Mucosa of descending colon (tissue), 3 donors: ENCODE data around the gene TFB2M. TPM values are rescaled to one million over a fixed set of nuclear protein-coding genes. Genes with fewer than 3 reads are reported as not detected.

ENCODE experiments used
- ATAC-seq: fragments of 200-7000 bp; cut with Tn5 transposase; one replicate; pipeline ENCODE4 v1.9.1; 2020; ENCODE audit warnings: mild to moderate bottlenecking, moderate library complexity
- DNase-seq, 3 donors: peaks; one replicate each; pipeline ENCODE4 v3.0.0-alpha.2; 2020
- H3K36me3 ChIP-seq: fragments of 200-600 bp; one replicate; pipeline ENCODE4 v1.8.0; 2021; ENCODE audit warnings: low read depth, mild to moderate bottlenecking
- H3K4me1 ChIP-seq: fragments of 200-600 bp; one replicate; pipeline ENCODE4 v1.8.0; 2021; ENCODE audit warnings: low read depth, mild to moderate bottlenecking
- H3K4me3 ChIP-seq: fragments of 200-600 bp; one replicate; pipeline ENCODE4 v1.8.0; 2021; ENCODE audit warnings: mild to moderate bottlenecking
- H3K9me3 ChIP-seq: fragments of 200-600 bp; one replicate; pipeline ENCODE4 v1.8.0; 2021; ENCODE audit warnings: mild to moderate bottlenecking
- CTCF ChIP-seq: fragments of 200-600 bp; IDR thresholded peaks from one replicate; pipeline ENCODE4 v1.8.0; 2022; ENCODE audit warnings: antibody characterized with exemption, mild to moderate bottlenecking
- intact Hi-C, 2 donors: fragments of 100-400 bp; cut with DNase I in 1 of 2; cut with micrococcal nuclease in 1 of 2; formaldehyde crosslinking; loops; one replicate each; pipeline versions ENCODE4 v1.11.0 to v1.11.1; 2022; cut with DNase I, micrococcal nuclease
- total RNA-seq, 3 donors: library from RNA; stranded (reverse); fragmentation: NEBNext Ultra II Directional in 2 of 3; extraction: Animal tissue kit (Norgen Biotek cat#: 25700) in 2 of 3; gene quantifications; one replicate each; pipeline versions ENCODE4 v1.2.1 to v1.2.4, GENCODE V29; 2021 to 2023
- donor health status: DM: no; HTN: no; CAD: no; lungs with moderate emphysema.
- donor health status: DM: no; HTN: no; CAD: no.
- donor health status: DM: no; HTN: yes; CAD: no.

Gene TFB2M
- total RNA-seq, 3 donors from 2014 or later: 10.3 to 12.9 (median 10.5) TPM

GRCh38 chr1:246503341-246503740, 62.7 kb downstream of the TFB2M start:
- no peaks in the 10 kb centered on the region for H3K36me3 ChIP-seq
- H3K4me1 ChIP-seq: peaks cover 5% of the 10 kb centered on the region
- no peak for TF ChIP-seq CTCF
- H3K9me3 ChIP-seq: no peaks in the 10 kb centered on the region
- DNase-seq (peak in 1 of 3 donors; percentile 23), ATAC-seq (peak; percentile 49)
- intact Hi-C loops: no loop called here
- no peak overlapping the region for H3K4me3 ChIP-seq

GRCh38 chr1:246497331-246497915, 68.6 kb downstream of the TFB2M start:
- no peak overlapping the region for H3K4me3 ChIP-seq
- intact Hi-C loops: loop anchor here (5.0 to 10.0 kb wide), 2 partner anchors 255 to 1343 kb away; partner anchors contain the start of gene KIF26B (in 1 of the 2)
- no peaks in the 10 kb centered on the region for H3K4me1 ChIP-seq
- peak; percentile 68 for ATAC-seq
- H3K9me3 ChIP-seq: no peaks in the 10 kb centered on the region
- no peaks in the 10 kb centered on the region for H3K36me3 ChIP-seq
- DNase-seq: peak in 1 of 3 donors; percentile 60
- peak; percentile 38 for TF ChIP-seq CTCF

- TF ChIP-seq CTCF: peak; percentile 55
- no peaks in the 10 kb centered on the region for H3K9me3 ChIP-seq
- no peaks in the 10 kb centered on the region for H3K36me3 ChIP-seq
- intact Hi-C loops: loop anchor here in 1 of 2 donors (10.0 kb wide), 1 partner anchor 1338 kb away; the partner anchor contains the start of gene KIF26B
- no peak overlapping the region for H3K4me3 ChIP-seq
- ATAC-seq (peak; percentile 88), DNase-seq (peak in 2 of 3 donors; percentile 70 to 78)
- H3K4me1 ChIP-seq: no peaks in the 10 kb centered on the region
Measured at GRCh38 chr1:246492611-246493245, 73.3 kb downstream of the TFB2M start.

GRCh38 chr1:246491551-246492053, 74.5 kb downstream of the TFB2M start:
- no peak overlapping the region for H3K4me3 ChIP-seq
- no peaks in the 10 kb centered on the region for H3K4me1 ChIP-seq
- no peak for TF ChIP-seq CTCF
- ATAC-seq (no peak), DNase-seq (no peak)
- no peaks in the 10 kb centered on the region for H3K9me3 ChIP-seq
- intact Hi-C loops: loop anchor here in 1 of 2 donors (10.0 kb wide), 1 partner anchor 1337 kb away; the partner anchor contains the start of gene KIF26B
- H3K36me3 ChIP-seq: no peaks in the 10 kb centered on the region

Other genes starting within 250 kb of the TFB2M start
- gene SMYD3, start 59.0 kb downstream of the TFB2M start, total RNA-seq: 10 to 100 TPM; 16.3 to 18.0 (median 16.4) TPM
- 10 to 100 TPM; 31.6 to 47.7 (median 44.6) TPM for gene CNST, start 195 bp upstream of the TFB2M start, total RNA-seq
- gene SCCPDH, start 158.1 kb upstream of the TFB2M start, total RNA-seq: 10 to 100 TPM; 15.5 to 31.5 (median 27.5) TPM